B cell (primary cell): ENCODE data around the gene THSD4. TPM values are rescaled to one million over a fixed set of nuclear protein-coding genes. Genes with fewer than 3 reads are reported as not detected.

Source experiments
- ATAC-seq: fragments of 200-7000 bp; cut with Tn5 transposase; one replicate; pipeline ENCODE4 v1.10.0; 2021; ENCODE audit warnings: low read depth, mild to moderate bottlenecking, moderate number of reproducible peaks, moderate library complexity
- CTCF ChIA-PET: fragments of 350-600 bp; sonication (Branson Sonifier 250); formaldehyde crosslinking; loops from one replicate; lab custom pipeline; 2021; ENCODE audit warnings: antibody characterized with exemption, inconsistent platforms; lab: Charles Lee
- POLR2A ChIA-PET: fragments of 350-600 bp; sonication (Branson Sonifier 250); formaldehyde crosslinking; loops from one replicate; lab custom pipeline; 2021; ENCODE audit warnings: antibody characterized with exemption; lab: Charles Lee
- DNase-seq: peaks from one replicate; pipeline ENCODE4 v3.0.0; 2013
- H2AFZ ChIP-seq: 2 replicates; pipeline ENCODE4 v1.6.1; 2012; ENCODE audit warnings: mild to moderate bottlenecking, low read depth, low read length; ENCODE audit not compliant: insufficient read depth, poor library complexity, severe bottlenecking
- H3K27ac ChIP-seq, 2 donors: 1 replicate in 1 of 2; 2 replicates in 1 of 2; pipeline ENCODE4 v1.5.1; 2012 to 2013; ENCODE audit warnings: low read length in 2 of 2, mild to moderate bottlenecking in 2 of 2, moderate library complexity in 1 of 2
- H3K27me3 ChIP-seq, 4 experiments: fragments of 200-600 bp in 1 of 4; sonication (generic) in 1 of 4; replicated peaks in 1 of 4; 1 replicate in 2 of 4; 2 replicates in 2 of 4; pipeline versions ENCODE4 v1.6.1 to v1.7.0; 2013 to 2016; ENCODE audit warnings: low read length in 3 of 4, mild to moderate bottlenecking in 2 of 4, mixed read lengths in 1 of 4, moderate library complexity in 1 of 4; ENCODE audit not compliant: insufficient read depth in 4 of 4, control insufficient read depth in 3 of 4; ENCODE audit errors: control extremely low read depth in 1 of 4
- H3K36me3 ChIP-seq, 2 experiments: replicated peaks in 1 of 2; 1 replicate in 1 of 2; 2 replicates in 1 of 2; pipeline versions ENCODE4 v1.6.1 to v1.7.1; 2013; ENCODE audit warnings: low read length in 1 of 2; ENCODE audit not compliant: insufficient read depth in 2 of 2, control insufficient read depth in 1 of 2; ENCODE audit errors: control extremely low read depth in 1 of 2, extremely low read depth in 1 of 2
- H3K4me1 ChIP-seq, 2 donors: fragments of 200-600 bp in 1 of 2; sonication (generic) in 1 of 2; 1 replicate in 1 of 2; 2 replicates in 1 of 2; pipeline versions ENCODE4 v1.5.1 to v1.6.1; 2013 to 2017; ENCODE audit warnings: low read length in 2 of 2; ENCODE audit not compliant: control insufficient read depth in 2 of 2, insufficient read depth in 2 of 2
- H3K4me2 ChIP-seq: replicated peaks from 2 replicates; pipeline ENCODE3; 2012; ENCODE audit warnings: mild to moderate bottlenecking, low read depth, low read length; ENCODE audit not compliant: poor library complexity, severe bottlenecking
- H3K4me3 ChIP-seq, 5 experiments: fragments of 200-600 bp in 1 of 5; sonication (generic) in 1 of 5; 1 replicate in 3 of 5; 2 replicates in 2 of 5; pipeline versions ENCODE4 v1.5.1 to v1.7.0; 2011 to 2016; ENCODE audit warnings: low read length in 4 of 5, mild to moderate bottlenecking in 4 of 5, low read depth in 2 of 5, control low read depth in 1 of 5, moderate library complexity in 1 of 5; ENCODE audit not compliant: insufficient read depth in 1 of 5; ENCODE audit errors: control extremely low read depth in 1 of 5, extremely low read depth in 1 of 5
- H3K79me2 ChIP-seq: fragments of 200-600 bp; sonication (generic); one replicate; pipeline ENCODE4 v1.6.0; 2016; ENCODE audit warnings: low read length; ENCODE audit not compliant: control insufficient read depth, insufficient read depth
- H3K9ac ChIP-seq: fragments of 200-600 bp; sonication (generic); 2 replicates; pipeline ENCODE4 v1.6.1; 2017; ENCODE audit warnings: mild to moderate bottlenecking, low read length, moderate library complexity
- H3K9me3 ChIP-seq, 3 donors: one replicate each; pipeline versions ENCODE4 v1.6.1 to v1.7.1; 2013; ENCODE audit warnings: low read length in 2 of 3; ENCODE audit not compliant: control insufficient read depth in 2 of 3, insufficient read depth in 1 of 3; ENCODE audit errors: control extremely low read depth in 1 of 3
- H4K20me1 ChIP-seq: 2 replicates; pipeline ENCODE4 v1.6.0; 2012; ENCODE audit warnings: mild to moderate bottlenecking, low read length; ENCODE audit not compliant: insufficient read depth, control insufficient read depth, poor library complexity, severe bottlenecking
- H3K27ac Mint-ChIP-seq: one replicate; pipeline ENCODE4 v1.8.0; 2021; ENCODE audit warnings: mixed read lengths
- H3K27me3 Mint-ChIP-seq: one replicate; pipeline ENCODE4 v1.8.0; 2021; ENCODE audit warnings: mixed read lengths
- H3K4me1 Mint-ChIP-seq: one replicate; pipeline ENCODE4 v1.8.0; 2021; ENCODE audit warnings: mixed read lengths
- H3K4me3 Mint-ChIP-seq: one replicate; pipeline ENCODE4 v1.8.0; 2021; ENCODE audit warnings: mixed read lengths
- H3K9me3 Mint-ChIP-seq: one replicate; pipeline ENCODE4 v1.8.0; 2022; ENCODE audit warnings: mixed read lengths; ENCODE audit not compliant: insufficient read depth
- CTCF ChIP-seq: fragments of 200-600 bp; IDR thresholded peaks from one replicate; pipeline ENCODE4 v1.8.0; 2022; ENCODE audit warnings: antibody characterized with exemption, mild to moderate bottlenecking
- EZH2 ChIP-seq: IDR thresholded peaks from 2 replicates; pipeline ENCODE4 v1.6.1; 2012; ENCODE audit warnings: borderline replicate concordance, low read depth, mild to moderate bottlenecking, moderate library complexity, low read length; ENCODE audit not compliant: insufficient read depth, poor library complexity, severe bottlenecking
- WGBS: methylation state at CpG from one replicate; pipeline ENCODE4 v1.1.5; 2013; ENCODE audit warnings: missing lambda C conversion rate; ENCODE audit not compliant: insufficient coverage; 5-methylcytosine and 5-hydroxymethylcytosine counted together
- intact Hi-C: fragments of 100-400 bp; cut with micrococcal nuclease; formaldehyde crosslinking; loops from one replicate; pipeline ENCODE4 v1.10.0; 2022
- polyA plus RNA-seq: library from polyadenylated mRNA; depleted of rRNA; stranded (reverse); fragments of >200 nt; gene quantifications from 2 replicates; pipeline ENCODE4 v1.2.3, GENCODE V29; 2012
- total RNA-seq, 2 donors: library from RNA; stranded (reverse); fragments of 120-200 nt in 1 of 2; gene quantifications; 1 replicate in 1 of 2; 2 replicates in 1 of 2; pipeline versions ENCODE4 v1.2.3 to v1.2.4, GENCODE V29; 2013 to 2022

Gene THSD4
- total and polyA plus RNA-seq, 2 donors (not counting 1 experiment from before 2014, with no cell fraction given): not detected

- no peak overlapping the region for H3K4me3 Mint-ChIP-seq
- no peaks in the 10 kb centered on the region for H3K9me3 Mint-ChIP-seq
- DNase-seq: no peak
- TF ChIP-seq EZH2 (no peak), CTCF (no peak)
- ChIA-PET CTCF (interaction anchor here (1.1 to 3.9 kb wide), 2 partner anchors 11 to 402 kb away, joined by 3 to 15 read pairs; no protein-coding TSS in a partner anchor), POLR2A (no interaction called here)
- Histone ChIP-seq H3K27me3 (peaks cover 0 to 8% (median 3%) of the 10 kb centered on the region in 4 experiments), H3K9ac (no peak overlapping the region), H3K4me3 (no peak overlapping the region), H3K36me3 (no peaks in the 10 kb centered on the region), H3K9me3 (peaks cover 0 to 1% (median 0%) of the 10 kb centered on the region in 3 donors), H2AFZ (no peak overlapping the region), H3K4me1 (no peaks in the 10 kb centered on the region), H4K20me1 (no peaks in the 10 kb centered on the region), H3K27ac (no peak overlapping the region), H3K4me2 (no peak overlapping the region), H3K79me2 (no peaks in the 10 kb centered on the region)
- intact Hi-C loops: no loop called here
- ATAC-seq: no peak
- H3K27me3 Mint-ChIP-seq: peaks cover 14% of the 10 kb centered on the region
- no peaks in the 10 kb centered on the region for H3K4me1 Mint-ChIP-seq
- H3K27ac Mint-ChIP-seq: no peak overlapping the region
Measured at GRCh38 chr15:71754660-71755059, 639.4 kb downstream of the THSD4 start.

DNA sequence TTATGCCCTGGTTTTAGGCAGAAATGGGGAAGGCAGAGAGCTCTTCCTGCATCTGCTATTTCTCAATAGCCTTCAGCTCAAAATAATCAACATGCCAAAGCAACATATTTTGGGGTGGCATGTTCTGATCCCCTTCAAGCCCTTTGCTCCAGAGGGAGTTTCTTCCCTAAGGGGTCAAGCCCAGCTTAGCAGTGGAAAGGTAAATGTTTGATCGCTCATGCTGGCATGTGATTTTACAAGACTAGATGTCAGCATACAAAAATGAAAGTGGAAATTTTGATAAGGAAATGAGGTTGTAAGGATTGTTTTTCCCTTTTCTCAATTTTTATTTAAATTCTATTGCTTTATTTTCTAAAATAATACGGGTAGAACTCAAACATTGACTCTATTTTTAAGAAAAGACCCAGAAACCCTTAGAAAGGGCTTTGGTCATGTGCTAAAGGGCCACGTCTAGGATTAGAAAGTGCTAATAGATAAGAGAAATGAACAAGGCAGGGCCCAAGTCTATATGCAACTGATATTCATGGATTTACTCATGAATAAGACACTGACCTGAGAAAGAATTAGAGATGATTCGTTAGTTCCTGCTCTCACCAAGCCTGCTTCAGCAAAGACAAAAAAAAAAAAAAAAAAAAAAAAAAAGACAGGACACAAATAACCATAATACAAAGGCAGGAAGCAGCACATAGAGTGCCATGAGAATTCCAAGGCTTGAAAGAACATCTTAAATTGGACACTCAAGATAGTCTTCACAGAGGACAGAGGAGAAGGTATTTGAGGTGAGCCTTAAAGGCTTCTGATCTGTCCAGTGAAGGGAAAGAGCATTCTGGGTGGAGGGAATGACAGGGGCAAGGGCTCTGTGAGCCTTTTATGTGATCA is 640.1 kb downstream of the THSD4 start:
- H3K4me2 ChIP-seq: no peak overlapping the region
- H3K79me2 ChIP-seq: no peaks in the 10 kb centered on the region
- Mint-ChIP-seq H3K4me1 (no peaks in the 10 kb centered on the region), H3K4me3 (no peak overlapping the region), H3K9me3 (no peaks in the 10 kb centered on the region), H3K27me3 (peaks cover 14% of the 10 kb centered on the region), H3K27ac (no peak overlapping the region)
- peaks cover 0 to 8% (median 3%) of the 10 kb centered on the region in 4 experiments for H3K27me3 ChIP-seq
- H3K36me3 ChIP-seq: no peaks in the 10 kb centered on the region
- no peak for TF ChIP-seq EZH2
- no peak for TF ChIP-seq CTCF
- H2AFZ ChIP-seq: no peak overlapping the region
- ChIA-PET POLR2A (no interaction called here), CTCF (interaction anchor here (1.1 kb wide), 1 partner anchor 12 kb away, joined by 3 read pairs; no protein-coding TSS in a partner anchor)
- no peak overlapping the region for H3K27ac ChIP-seq
- no CpG with 5 or more reads among the region's 4 CpGs for WGBS
- H4K20me1 ChIP-seq: no peaks in the 10 kb centered on the region
- ATAC-seq (no peak), DNase-seq (no peak)
- H3K9me3 ChIP-seq: peaks cover 0 to 1% (median 0%) of the 10 kb centered on the region in 3 donors
- intact Hi-C loops: no loop called here
- no peak overlapping the region for H3K9ac ChIP-seq
- H3K4me1 ChIP-seq: no peaks in the 10 kb centered on the region
- no peak overlapping the region for H3K4me3 ChIP-seq
